GM21576 (cell line): Measurements from ENCODE around the gene PEDS1.
"Not testable (repeated sequence)": the region's sequence is repeated elsewhere in the genome, so short reads cannot be mapped to it uniquely, and the experiment has no call there.

Experiments
- ATAC-seq: cut with Tn5 transposase; IDR thresholded peaks from one replicate; pipeline ENCODE4 v1.9.1; 2021; ENCODE audit warnings: mild to moderate bottlenecking, moderate library complexity; ENCODE audit not compliant: unreplicated experiment

Gene PEDS1

GRCh38 chr20:50136822-50137599 lies 16.5 kb downstream of the PEDS1 start:
- ATAC-seq = no peak

DNA sequence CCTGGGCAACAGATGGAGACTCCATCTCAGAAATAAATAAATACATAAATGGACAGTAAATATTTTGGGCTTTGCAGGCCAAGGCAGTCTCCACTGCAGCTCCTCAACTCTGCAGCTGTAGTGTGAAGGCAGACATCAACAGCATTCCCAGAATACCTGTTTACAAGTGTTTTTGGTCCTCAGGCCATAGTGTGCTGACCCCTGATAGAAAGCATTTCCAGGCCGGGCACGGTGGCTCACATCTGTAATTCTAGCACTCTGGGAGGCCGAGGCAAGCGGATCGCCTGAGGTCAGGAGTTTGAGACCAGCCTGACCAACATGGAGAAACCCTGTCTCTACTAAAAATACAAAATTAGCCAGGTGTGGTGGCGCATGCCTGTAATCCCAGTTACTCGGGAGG lies 18.4 kb downstream of the PEDS1 start:
- ATAC-seq = not testable (repeated sequence)

GRCh38 chr20:50133474-50134217 lies 19.9 kb downstream of the PEDS1 start:
- ATAC-seq = no peak

GRCh38 chr20:50133041-50133440 lies 20.5 kb downstream of the PEDS1 start:
- ATAC-seq = no peak

DNA sequence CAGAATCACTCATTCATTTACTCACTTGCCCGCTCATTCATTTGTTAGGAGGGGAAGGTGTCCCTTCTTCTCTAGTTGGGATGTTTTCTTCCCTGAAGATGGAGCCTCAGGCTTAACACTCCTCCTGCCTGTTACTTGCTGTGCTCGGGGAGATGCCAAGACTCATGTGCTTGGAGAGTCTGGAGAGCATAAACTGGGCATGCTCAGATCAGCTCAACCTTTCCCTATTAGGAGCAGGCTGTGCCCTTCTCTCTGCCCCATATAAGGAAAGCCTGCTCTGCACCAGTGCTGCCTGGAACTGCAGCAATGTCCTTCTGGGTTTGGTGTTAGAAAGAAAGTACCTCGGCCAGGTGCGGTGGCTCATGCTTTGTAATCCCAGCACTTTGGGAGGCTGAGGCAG lies 22.5 kb downstream of the PEDS1 start:
- ATAC-seq = no peak

- ATAC-seq = no peak
These were observed 23.2 kb downstream of the PEDS1 start for GRCh38 chr20:50130356-50130723.

DNA sequence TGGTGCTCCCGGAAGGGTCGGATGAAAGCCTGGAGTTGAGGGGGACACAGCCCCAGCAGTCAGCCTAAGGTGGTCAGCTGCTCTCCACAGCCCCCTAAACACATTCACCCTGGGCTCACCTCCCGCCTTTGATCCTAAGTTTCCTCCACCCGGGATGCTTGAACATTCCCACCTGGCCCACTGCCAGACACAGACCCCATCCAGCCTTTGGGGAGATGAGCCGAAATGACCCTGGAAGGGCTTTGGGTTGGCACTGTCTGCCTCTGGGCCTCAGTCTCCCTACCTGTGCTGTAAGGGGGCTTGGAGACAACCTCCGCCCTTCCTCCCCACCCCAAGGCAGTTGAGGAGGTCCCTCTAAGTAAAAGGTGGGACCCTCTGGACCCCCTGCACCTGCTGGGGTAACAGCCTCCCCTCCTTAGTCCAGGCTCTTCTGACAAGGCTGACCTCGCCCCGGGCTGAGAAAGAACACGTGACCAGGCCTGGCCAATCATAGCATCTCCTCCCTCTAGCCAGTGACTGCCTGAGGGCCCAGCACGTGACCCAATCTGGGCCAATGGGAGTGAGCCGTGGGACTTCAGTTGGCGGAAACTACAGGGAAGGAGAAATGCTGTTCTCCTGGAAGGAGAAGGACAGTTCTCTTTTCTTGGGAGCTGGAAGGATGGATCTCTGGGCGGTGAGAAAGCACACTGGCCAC lies 23.7 kb downstream of the PEDS1 start:
- ATAC-seq = no peak

GRCh38 chr20:50128520-50128905 lies 25.0 kb downstream of the PEDS1 start:
- no peak for ATAC-seq

GRCh38 chr20:50127587-50128519 lies 25.7 kb downstream of the PEDS1 start:
- no peak for ATAC-seq

- no peak for ATAC-seq
These were observed 26.9 kb downstream of the PEDS1 start for GRCh38 chr20:50126662-50127061.

GRCh38 chr20:50125279-50125678 lies 28.2 kb downstream of the PEDS1 start:
- no peak for ATAC-seq

- ATAC-seq = no peak
These were observed 29.0 kb downstream of the PEDS1 start for GRCh38 chr20:50124496-50124895.

- ATAC-seq = no peak
These were observed 30.1 kb downstream of the PEDS1 start for GRCh38 chr20:50123418-50123817.

GRCh38 chr20:50122763-50123162 lies 30.8 kb downstream of the PEDS1 start:
- no peak for ATAC-seq

GRCh38 chr20:50121858-50122271 lies 31.7 kb downstream of the PEDS1 start:
- ATAC-seq = no peak

DNA sequence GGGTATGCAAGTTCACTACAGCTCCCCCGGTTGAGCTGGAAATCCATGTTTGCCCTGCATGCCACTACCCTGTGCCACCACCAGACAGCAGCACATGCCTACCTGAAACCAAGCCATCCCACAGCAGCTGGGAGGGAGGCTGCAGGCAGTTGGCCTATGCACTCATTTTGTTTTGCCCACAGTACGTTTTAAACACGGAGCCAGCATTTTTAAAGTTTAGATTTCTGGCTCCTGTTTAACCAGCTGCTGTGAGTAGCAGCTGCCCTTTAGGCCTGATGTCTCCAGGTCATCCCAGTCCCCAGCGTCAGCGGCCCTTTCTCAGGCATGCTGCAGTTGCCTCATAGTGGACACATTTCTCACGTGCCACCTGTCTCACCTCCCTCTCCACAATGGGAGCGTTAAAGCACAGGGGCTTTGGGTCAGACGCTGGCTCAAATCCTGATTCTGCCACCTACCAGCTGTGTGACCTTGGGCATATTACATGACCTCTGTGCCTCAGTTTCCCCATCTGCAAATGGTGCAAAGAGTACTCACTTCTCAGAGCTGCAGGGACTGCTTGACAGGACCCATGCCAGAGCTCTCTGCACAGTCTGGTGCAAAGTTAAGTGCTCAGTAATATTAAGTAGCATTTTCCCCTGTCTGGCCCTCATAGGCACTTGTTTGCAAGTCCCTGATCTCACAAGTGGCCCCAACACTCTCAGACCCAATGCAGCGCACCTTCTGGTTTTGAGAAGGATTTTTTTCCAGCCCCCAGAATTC lies 32.4 kb downstream of the PEDS1 start:
- no peak for ATAC-seq

DNA sequence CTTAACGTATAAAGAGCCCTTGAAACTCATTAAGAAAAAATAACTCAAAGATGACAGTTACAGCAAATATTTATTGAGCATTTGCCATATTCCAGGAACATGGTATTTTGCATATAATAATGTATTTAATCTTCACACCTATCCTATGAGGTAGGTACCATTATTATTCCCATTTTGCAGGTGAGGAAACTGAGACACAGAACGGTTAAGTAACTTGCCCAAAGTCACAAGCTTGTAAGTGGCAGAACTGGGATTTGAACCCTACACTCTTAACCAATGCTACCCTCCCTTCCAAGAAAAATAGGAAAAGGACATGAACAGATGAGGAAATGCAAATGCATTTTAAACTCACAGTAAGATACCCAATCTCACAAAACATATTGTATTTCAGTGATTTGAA lies 35.3 kb downstream of the PEDS1 start:
- no peak for ATAC-seq

DNA sequence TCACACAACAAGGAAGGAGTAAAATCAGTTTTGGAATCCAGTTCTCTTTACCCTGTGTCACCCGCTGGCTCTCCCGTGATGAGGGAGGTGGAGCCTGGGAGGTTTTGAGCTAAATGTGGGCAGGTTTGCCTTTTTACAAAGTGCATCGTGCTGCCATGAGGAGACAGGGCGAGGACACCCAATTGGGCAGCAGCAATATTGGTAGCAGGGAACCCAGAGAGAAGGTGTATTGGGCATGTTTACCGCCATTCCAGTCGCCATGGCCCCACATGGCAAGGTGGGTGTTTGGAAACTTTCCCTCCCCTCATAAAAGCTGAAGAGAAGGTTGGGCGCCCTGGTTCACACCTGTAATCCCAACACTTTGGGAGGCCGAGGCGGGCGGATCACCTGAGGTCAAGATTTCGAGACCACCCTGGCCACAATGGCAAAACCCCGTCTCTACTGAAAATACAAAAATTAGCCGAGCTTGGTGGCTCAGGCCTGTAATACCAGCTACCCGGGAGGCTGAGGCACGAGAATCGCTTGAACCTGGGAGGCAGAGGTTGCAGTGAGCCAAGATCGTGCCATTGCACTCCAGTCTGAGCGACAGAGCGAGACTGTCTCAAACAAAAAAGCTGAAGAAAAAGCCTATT lies 37.0 kb downstream of the PEDS1 start:
- ATAC-seq = no peak

DNA sequence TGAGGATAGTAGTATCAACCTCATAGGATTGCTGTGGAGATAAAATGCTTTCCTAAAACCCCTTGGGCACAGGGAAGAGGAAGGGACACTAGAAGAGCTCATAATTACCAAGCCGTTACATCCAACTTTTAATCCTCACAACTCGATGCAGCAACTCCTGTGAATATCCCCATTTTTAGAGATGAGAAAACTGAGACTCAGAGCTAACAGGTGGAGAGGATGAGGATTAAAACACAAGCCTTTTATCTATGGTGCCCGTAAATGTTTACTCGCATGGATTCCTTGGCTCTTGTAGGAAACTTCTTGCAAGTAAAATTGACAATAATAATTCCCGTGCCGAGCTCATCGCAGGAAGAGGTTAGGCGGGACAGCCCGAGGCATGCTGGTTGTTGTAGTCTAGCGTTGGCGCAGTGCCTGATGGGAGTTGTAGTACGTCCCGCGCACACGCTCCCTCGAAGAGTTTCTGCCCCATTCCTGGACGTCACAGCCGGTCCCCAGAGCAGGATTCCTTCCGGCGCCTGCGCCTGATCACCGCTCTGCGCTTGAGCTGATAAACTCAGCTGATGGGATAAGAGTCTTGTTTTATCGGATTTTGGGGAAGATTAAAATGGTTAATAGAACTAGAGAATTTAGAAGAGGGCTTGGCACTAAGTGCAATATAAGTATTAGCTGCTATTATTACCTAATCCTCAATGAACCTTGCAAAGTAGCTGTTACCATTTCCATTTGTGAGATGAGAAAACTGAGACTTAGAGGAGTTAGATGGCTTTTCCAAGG lies 37.7 kb downstream of the PEDS1 start:
- peak; percentile 58 for ATAC-seq
